Measurements from ENCODE around the gene MATN1.

- TF ChIP-seq RAD21 (IDR thresholded peaks at IDR 0.05; ENCODE audit: low read depth) (no peak), ZNF274 (IDR thresholded peaks at IDR 0.05; ENCODE audit: low read depth, low read length) (no peak), CTCF (IDR thresholded peaks at IDR 0.05 in 2 of 3, conservative IDR thresholded peaks at IDR 0.05 in 1 of 3; ENCODE audit: borderline replicate concordance in 1 of 3, insufficient read depth in 1 of 3, low read depth in 2 of 3, low read length in 2 of 3) (no peak), POLR2A (IDR thresholded peaks at IDR 0.05; ENCODE audit: borderline replicate concordance, extremely low read depth, insufficient read depth, insufficient read length) (no peak), MAX (IDR thresholded peaks at IDR 0.05) (no peak), EZH2phosphoT487 (IDR thresholded peaks at IDR 0.05; ENCODE audit: borderline replicate concordance) (no peak)
Measured at GRCh38 chr1:30748098-30748698, 24.8 kb upstream of the MATN1 start.
